Muscle of arm (tissue), 12 donors: Measurements from ENCODE around the gene PLA2G4D. TPM values are rescaled to one million over a fixed set of nuclear protein-coding genes. Genes with fewer than 3 reads are reported as not detected.

Experiments
- DNase-seq: peaks from one replicate; pipeline ENCODE4 v3.0.0-alpha.2; 2013
- polyA plus RNA-seq, 12 donors: library from polyadenylated mRNA; unstranded; fragments of 120-200 nt; gene quantifications; one replicate each; pipeline ENCODE4 v1.2.1, GENCODE V29; 2013; ENCODE audit not compliant: insufficient read length in 12 of 12

The PLA2G4D gene
- polyA plus RNA-seq, 12 donors, result 0.05 to 0.56 (median 0.12) TPM; not detected in 2

DNA sequence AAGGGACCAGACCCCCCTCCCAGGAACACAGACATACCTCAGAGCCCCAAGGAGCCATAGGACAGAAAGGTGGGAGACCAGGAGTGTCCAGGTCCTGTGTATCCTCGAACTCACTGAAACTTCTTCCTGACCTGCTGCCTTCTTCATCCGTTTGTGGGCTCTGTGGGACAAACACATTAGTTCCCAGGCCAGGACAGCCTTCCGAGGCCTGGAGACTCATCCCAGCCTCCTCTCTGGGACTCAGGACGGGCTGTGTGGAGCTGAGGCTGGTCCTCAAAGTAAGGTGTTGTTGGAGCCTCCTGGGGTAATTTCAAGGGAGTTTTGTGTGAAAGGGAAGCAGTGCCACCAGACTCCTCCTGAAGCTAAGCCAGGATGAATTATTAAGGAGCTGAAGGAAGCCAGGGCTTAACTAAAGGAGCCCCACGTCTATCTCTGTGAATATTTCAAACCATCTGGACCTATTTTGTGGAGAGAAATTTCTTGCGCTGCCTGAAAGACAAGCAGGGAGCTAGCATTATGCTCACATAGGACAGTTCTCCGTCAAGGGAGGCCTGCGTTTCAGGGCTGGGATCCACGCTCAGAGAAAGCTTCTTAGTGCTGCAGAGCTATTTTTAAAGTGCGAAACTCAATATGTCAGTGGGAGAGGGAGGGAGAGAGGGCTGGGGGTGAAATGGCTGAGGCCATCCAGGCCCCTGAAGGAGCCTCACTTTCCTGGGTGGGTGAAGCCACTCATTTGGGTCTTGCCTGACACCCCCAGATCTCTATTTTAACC, 43.7 kb downstream of the PLA2G4D start:
- peak; percentile 34 for DNase-seq

DNA sequence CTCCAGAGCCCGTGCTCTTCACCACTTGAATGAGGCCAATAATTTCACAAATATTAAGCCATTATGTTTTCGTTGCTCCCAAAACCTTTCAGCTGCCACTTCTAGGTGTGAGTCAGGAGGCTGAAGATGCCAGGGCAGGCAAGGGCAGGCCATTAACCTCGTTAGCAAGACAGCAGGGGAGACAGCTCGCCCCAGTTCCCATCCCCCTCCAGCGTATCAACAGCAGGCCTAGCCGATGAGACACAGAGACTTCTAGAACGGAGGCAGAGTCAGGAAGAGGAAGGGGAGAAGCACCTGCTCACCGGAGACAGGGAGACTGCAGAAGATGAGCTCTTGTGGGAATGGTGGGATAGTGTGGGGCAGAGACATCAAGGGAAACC, 45.6 kb downstream of the PLA2G4D start:
- DNase-seq, result no peak

DNA sequence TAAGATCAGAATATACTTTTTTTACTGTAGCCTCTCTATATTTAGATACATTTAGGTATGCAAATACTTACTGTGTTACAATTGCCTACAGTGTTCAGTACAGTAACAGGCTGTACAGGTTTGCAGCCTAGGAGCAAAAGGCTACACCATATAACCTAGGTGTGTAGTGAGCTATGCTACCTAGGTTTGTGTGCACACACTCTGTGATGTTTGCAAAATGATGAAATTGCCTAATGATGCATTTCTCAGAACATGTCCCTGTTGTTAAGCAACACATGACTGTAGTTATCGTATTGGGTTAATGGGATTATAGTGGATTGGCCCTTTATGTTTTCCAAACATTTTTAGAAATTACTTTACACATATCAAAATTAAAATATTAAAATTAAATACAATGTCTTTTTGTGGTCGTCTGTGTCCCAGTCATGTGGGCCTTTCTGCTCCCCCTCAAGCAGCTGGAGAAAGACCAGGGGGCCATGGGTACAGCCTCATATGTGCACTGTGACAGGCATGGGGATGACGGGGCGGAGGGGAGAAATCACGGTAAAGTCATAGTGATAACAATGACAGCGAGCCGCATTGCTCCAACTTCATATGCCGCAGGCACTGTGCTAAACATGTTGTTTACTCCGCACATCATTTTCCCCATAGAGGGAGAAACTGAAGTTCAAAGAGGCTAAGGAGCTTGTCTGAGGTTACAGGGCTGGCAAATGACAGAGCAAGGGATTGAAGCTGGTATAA, 46.1 kb downstream of the PLA2G4D start:
- DNase-seq, result no peak

DNA sequence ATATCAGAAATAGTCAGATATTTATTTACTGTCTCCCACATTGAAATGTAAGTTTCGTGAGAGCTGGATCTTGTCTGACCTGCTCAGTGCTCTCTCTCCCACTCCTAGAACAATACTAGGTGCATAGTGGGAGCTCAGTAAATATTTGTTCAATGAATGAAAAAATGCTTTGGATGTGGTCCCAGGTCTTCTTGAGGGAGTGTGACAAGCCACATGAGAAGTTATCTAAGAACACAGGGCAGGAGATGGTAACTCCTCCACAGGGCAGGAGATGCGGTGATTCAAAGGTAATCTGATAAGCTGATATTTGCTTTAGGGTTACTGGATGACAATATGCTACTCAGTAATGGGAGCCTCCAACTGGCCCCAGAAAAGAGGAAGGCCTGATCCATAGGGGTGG, 47.8 kb downstream of the PLA2G4D start:
- no peak for DNase-seq

DNA sequence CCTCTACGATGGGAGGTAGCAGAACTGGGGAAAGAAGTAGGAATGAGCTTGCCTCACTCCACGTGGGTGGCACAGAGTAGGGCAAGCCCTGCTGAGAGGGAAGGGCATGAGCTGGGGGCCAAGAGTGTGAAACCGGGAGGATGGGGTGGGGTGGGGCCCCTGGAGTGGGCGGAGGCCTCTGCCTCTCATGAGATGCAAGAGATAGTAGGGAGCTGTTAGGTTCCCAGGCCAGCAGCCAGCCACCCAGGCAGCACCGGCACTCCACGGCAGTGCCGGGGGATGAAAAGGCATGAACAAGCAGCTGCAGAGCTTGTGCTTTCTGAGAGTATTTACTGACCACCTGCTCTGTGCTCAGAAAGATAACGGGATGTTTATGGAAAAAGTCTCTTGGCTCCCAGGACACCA, 49.1 kb downstream of the PLA2G4D start:
- no peak for DNase-seq

DNA sequence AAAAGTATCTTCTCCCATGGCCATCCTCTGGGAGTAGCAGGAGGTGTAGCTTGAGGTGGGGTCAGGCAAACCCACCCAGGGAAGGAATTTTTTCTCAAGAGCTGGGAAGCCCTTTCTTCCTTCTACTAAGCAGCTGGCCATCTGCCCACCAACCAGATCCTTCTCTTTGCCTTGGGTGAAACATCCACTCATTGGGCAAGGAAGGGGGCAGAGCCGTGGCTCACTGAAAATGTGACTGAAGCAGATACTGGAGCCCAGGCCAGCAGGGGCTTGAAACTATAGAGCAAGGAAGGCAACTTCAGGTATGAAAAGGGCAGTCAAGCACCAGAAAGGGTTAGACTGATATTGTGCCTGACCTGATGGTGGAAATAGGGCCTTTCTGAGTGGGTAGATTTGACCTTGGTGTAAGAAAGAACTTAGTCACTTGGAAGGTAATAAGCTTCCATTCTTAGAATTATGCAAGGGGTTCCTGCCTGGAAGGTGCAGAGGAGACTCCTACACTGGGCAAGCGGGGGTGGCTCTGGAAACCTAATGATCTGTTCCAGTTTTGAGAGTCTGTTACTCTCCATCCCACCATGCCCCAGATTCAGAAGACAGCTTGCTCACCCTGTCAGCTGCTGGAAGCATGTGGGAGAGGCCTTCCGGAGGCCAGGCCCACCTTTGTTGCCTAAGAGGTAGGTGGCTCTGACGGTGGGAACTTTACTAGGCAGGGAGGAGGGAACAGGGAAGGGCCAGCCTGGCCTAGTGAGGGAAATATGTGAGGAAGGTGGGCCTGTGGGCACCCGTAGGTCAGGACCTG, 51.6 kb downstream of the PLA2G4D start:
- no peak for DNase-seq

DNA sequence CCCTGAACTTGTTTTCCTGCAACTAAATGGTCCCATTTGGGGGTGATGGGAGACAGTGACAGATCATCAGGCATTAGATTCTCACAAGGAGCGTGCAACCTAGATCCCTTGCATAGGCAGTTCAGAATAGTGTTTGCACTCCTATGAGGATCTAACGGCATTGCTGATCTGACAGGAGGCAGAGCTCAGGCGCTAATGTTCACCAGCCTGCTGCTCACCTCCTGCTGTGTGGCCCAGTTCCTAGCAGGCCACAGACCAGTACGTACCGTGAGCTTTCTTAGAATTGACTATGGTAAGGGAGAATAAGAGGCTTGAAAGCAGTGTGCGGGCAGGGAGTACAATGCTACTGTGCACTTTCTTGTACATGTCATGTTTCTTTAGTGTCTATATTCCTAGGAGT, 56.0 kb downstream of the PLA2G4D start:
- no peak for DNase-seq

DNA sequence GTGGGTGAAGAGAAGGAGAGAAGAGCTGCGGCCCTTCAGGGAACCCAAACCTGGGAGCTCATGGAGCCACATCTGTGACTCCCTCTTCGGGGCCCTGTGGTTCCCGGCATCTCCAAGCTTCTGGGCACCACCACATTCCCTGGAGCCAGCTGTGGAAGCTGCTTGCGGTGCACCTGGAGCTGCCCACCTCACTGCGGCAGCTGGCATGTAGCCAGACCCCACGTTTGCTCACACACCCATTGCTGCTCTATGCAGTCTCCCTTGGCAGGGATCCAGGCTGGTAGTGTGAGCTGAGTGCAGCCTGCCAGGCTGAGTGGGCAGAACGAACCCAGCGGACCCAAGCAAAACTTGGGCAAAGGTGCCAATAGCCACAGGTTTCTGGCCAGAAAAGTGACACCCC, 56.7 kb downstream of the PLA2G4D start:
- no peak for DNase-seq

DNA sequence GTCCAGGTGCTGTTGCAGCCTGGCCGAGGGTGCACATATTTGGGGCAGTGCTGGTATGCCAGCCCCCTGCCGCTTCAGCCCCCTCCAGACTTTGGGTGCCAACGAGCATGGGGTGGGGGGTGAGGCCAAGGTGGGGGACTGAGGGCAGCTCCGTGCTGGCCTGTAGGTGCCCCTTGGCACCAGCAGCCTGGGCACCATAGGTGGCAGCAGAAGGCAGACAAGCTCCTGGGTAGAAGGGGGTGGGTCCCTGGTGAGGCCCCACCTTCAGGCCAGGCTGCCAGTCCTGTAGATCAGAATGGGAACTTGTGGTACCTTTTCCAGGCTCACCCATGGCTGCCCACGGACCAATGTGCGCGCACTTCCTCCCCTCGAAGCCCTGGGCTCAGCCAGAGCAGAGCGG, 57.4 kb downstream of the PLA2G4D start:
- no peak for DNase-seq

DNA sequence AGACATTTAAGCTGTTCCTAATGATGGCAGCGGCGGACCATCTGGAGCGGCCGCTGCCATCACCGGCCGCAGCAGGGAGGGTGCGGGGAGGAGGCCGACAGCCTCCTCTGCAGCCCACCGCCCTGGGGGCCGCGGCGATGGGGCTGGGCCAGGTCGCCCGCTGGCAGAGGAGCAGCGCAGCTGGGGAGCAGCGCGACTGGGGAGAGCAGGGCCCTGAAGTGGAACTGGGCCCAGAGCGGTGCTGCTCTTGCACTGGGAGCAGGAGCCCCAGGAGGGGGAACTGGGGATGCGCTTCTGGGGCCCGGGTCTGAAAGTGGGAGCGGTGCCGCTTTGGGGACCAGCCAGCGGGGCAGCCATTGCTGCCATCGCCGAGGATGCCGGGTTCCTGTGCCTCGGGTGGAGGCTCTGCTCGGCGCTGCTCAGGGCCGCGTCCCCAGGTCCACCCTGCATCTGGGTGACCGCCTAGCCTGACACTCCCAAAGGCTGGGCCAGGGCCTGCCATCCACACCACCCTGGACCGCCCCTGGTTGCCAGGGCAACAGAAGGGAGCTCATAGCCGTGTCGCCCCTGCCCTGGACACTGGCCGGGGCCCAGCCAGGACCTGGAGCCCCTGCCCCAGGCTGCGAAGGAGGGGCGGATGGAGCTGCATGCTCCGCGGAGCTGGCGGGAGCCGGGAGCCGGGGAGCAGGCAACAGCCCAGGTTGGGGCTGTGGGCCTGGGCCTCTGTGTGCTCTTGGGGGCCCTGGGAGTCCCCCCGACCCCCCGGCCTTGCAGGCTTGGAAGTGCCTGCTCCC, 58.1 kb downstream of the PLA2G4D start:
- DNase-seq, result no peak

DNA sequence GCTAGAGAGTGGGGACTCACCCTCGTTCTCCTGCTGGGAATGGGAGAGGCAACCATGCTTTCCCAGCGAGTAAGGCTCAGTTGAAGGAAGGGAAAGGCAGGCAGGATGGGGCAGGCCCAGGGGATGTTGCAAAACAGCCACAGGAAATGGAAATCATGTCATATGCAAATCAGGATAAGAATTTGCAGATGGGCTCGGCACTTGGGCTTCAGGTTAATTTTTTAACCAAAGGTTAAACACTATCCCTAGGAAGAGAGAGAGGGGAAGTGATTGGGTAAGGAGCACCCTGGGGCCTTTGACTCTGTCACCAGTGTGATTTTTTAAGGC, 59.0 kb downstream of the PLA2G4D start:
- no peak for DNase-seq

DNA sequence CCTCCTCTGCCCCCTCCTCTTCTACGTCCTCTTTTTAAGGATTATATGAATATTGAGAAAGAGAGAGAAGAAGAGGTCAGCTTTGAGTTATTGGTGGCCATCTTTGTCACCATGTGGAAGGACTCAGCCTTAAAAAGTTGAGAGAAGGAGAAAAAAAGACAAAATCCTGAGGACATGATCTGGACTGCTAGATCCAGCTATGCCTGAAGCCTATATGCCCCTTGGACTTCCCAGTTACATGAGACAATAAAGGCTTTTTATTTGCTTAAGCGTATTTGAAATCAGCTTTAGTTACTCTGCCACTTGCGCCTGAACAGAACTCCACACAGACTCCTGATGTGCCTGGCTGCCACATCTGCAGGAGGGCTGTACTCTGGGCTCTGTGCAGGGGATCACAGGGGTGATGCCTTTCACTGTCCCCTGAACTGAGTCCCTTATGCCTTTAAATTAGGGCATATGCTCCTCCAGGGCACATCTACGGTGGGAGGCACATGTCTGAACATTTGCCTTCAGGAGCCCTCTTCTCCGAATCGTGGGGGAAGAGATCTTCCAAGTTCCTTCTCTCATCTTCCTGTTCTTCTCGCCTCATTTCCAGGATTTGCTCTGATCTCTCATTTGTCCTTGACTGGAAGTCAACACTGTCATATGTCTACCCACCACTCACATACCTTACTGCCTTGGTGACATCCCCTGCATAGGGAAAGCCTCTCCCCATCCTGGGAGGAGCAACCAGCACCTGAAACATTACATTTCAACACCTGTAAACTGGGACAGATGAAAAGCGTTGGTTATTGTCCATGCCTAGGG, 59.5 kb downstream of the PLA2G4D start:
- no peak for DNase-seq

DNA sequence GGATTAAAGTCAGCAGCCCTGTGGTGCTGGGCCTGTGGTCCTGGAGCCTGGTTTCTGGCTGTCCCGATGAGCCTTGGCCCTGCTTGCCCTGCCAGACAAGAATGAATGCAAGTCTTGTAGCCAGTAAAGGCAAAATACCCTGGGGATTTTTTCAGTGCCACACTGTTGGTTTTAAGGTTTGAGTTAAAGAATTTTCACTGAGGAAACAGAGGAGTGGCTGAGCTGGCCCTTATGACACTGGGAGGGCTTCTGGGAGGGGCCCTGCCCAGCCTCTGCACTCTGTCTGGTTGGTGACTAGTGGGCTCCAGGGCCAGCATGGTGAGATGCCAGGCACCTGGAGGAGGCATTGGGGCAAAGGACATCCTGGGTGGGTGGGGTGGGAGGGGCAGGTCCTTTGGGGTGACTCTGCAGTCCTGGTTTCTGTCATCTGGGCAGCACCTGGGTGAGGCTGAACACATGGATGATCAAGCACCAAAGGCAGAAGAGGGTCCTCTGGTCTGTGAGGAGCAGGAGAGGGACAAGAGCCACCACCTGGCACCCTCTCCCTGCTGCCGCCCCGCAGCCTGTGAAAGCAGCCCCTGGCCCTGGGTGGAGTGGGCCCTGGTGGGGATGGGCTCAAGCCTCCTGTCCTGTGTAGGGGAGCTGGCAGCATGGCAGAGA, 61.0 kb downstream of the PLA2G4D start:
- no peak for DNase-seq

DNA sequence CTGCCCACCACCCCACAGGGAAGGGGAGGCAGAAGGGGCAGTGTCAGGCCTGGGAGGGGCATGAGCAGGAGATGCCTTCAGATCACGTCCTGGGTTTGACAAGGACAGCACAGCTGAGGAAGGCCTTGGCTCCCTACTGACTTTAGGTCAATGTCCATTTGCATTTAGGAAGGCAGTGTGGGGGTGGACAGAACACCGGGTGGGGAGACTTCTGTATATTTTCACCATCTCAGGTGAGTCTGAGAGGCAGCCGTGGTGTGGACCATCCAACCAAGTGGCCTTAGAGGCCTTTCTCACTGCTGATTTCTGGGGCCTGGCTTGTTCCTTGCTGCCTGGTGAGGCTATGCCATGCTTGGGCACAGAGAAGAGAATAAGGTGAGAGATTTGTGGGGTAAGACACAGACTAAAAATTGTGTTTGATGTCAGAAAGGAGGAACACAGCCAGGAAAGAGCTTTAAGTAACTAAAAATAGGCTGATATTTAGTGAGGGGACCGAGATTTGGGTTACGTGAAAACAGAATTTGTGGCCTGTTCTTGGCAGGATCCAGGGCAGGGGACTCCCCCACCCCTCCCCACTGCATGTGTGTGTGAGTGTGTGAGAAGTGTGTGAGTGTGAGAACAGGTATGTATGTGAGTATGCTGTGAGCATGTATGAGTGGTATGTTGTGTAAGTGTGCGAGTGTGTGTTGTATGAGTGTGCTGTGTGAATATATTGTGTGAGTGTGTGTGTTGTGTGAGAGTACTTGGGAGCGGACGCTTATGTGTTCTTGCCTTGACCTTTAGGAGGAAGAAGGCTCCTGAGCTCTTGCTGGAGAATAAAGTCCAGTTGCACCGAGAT, 61.8 kb downstream of the PLA2G4D start:
- DNase-seq, result no peak

DNA sequence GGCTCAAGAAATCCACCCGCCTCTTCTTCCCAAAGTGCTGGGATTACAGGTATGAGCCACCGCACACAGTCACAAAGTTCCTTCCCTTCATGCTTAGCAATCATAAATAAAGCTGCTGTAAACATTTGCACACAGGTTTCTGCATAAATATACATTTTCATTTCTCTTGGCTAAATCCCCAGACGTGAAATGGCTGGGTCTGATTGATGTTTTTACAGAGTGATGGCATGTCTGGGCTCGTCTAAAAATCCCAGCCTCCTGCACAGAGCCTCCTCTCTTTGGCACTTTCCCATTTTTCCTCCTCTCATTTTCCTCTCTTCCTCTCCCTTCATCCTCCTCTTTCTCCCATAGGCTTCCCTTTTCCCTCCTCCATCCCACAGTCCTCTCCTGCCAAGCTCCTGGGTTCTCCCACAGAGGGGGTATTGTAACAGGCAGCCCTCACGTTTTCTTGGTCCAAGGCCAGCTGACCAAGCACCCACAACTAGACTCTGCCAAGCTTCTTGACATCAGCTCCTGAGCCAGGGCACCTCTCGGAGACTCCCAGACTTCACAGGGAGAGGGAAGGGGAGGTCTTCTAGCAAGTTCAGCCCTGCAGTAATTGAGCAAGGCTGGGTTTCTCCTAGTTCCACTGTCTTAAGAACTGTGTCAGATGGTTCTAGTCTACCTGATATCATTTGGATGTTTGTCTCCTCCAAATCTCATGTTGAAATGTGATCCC, 63.0 kb downstream of the PLA2G4D start:
- no peak for DNase-seq

DNA sequence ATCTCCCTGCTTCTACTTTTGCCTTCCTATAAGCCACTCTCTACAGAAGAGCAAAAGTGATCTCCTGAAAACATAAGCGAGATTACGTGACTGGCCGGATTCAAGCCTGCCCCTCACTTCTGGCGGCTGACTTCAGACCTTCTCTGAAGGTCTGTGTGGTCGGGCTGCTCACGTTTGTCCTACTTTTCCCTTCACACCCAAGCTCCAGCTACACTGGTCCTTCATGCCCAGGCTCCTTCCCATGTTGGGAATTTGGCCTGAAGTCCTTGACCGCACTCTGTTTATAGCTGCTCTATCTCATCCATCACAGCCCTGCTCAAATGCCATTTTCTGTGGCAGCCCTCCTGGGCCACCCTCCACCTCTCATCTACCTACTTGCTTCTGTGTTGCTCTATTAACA, 66.8 kb downstream of the PLA2G4D start:
- DNase-seq, result no peak

DNA sequence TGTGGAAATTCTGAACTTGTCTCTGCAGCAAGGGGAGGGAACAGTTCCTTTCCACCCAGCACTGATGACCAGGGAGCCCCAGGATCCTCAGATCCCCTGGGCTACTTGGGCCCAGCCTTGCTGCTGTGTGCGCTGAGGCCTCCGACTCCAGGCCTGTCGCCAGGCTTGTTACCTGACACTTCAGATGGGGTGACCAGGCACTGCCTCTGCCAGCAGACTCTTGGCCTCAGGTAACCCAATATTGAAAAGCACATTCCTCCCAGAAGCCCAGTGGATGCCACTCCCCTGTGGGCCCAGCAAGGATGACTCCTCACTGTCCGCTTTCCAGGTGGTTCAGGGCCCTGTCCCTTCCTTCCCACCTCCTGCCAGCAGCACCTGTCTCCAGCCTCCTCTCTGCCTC, 70.1 kb downstream of the PLA2G4D start:
- DNase-seq, result no peak

DNA sequence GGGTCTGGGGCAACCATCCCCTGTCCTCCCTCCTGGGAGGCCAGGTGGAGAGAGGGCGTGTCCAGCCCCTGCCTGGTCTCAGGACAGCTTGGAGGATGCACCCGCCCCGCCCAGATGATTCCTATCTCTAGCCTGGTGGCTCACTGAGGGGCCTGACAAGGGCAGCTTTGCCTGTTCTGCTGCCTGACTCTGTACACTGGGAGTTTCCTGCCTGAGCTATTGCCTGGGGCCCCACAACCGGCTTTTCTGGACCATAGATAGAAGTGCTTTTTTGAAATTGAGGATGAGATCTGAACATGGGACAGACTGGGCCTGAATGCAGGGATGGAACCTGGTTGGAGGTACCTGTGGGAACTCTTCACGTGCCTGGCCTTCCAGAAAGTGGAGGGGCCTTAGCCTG, 72.8 kb downstream of the PLA2G4D start:
- no peak for DNase-seq

DNA sequence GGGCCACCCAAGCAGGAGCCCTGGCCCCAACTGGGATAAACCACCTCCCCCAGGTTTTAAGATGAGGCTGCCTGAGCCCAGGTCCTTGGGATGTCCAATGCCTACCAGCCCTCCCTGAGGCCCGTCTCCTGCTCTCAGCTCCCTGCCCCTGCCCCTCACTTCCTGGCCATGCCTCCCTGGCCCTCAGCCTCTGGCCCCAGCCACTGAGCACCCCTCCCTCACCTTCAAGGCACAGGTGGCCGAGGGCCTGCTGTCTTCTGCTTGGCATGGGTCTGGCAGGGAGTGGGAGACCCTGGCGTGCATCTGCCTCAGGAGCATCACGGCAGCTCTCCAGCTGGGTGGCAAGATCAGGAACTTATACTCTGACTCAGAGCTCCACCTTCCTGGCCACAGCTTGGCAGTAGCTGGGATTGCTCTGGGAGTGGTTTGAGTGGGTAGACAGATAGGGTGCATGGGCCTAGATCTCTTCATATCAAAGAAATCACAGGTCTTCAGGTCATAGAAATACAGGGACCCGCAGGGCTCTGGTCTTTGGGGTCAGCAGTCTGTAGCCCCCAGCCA, 73.6 kb downstream of the PLA2G4D start, which contains the start of gene PLA2G4E:
TSS of gene PLA2G4E (minus strand) at position 330 of the 561 bp plus-strand sequence. CDS start at position 318, 12 bp downstream.
- DNase-seq, result no peak
